GM10266 (cell line): ENCODE measurements around the gene NOD2.

Experiments used
- DNase-seq: peaks from one replicate; pipeline ENCODE4 v3.0.0; 2012; ENCODE audit errors: extremely low spot score
- TF ChIP-seq, protein P1 (sequence below): IDR thresholded peaks from 2 replicates; pipeline ENCODE4 v1.5.1; 2012; ENCODE audit warnings: mild to moderate bottlenecking, low read depth; ENCODE audit not compliant: control insufficient read depth, insufficient read depth; ENCODE audit errors: missing control alignments

Gene NOD2

DNA sequence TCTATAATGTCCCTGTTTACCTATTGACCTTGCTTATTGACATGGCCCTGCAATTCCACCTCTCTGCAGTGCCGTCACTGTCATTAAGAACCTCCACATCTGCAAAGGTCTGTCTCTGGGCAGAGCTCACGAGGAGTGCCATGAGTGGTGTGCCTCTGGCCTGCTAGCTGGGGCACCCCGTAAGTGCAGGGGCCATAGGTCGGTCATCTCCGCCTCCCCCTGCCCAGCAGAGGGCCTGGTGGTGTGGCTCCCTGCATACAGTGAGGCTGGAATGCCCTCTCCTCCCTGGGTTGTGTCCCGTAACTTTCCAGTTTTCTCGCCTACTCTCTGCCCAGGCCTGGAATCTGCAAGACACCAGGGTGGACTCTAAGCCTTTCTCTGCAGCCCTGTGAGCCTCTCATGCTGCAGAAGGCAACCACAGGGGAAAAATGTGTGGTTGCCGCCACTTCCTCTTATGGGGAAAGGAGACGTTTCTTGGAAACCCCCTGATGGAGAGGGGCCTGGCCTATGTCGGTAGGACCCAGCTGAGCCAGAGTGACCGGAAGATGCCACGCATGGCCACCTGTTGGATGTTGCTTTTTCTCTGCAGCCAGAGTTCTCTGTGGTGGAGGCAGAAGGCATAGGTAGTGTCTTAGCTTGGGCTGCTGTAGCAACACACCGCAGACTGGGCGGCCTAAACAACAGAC, 9.6 kb upstream of the NOD2 start:
- TF ChIP-seq, protein P1, sequence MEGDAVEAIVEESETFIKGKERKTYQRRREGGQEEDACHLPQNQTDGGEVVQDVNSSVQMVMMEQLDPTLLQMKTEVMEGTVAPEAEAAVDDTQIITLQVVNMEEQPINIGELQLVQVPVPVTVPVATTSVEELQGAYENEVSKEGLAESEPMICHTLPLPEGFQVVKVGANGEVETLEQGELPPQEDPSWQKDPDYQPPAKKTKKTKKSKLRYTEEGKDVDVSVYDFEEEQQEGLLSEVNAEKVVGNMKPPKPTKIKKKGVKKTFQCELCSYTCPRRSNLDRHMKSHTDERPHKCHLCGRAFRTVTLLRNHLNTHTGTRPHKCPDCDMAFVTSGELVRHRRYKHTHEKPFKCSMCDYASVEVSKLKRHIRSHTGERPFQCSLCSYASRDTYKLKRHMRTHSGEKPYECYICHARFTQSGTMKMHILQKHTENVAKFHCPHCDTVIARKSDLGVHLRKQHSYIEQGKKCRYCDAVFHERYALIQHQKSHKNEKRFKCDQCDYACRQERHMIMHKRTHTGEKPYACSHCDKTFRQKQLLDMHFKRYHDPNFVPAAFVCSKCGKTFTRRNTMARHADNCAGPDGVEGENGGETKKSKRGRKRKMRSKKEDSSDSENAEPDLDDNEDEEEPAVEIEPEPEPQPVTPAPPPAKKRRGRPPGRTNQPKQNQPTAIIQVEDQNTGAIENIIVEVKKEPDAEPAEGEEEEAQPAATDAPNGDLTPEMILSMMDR, result no peak
- peak; percentile 78 for DNase-seq

DNA sequence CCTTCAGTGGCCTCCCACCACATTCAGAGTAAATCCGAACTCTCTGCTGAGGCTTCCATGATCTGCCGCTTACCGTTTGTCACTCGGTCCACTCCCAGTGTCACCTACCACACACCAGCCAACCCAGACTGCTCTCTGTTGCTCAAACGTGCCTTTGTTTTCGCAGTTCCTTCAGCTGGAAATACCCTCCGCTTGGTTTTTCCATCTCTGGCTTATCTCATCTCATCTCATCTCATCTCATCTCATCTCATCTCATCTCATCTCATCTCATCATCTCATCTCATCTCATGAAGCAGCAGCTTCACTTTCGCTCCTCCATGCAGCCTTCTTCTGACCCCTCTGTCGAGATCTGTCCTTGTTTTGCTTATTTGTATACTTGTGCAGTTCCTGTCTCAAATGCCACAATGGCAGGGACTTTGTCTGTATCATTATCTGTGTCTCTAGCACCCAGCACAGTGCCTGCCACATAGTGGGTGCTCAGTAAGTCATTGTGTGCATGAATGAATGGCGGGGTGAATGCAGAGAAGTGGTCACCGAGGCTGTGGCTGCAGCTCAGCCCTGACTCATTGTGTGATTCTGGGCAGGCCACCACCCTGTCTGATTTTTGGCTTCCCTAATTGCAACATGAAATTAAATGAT, 8.5 kb upstream of the NOD2 start:
- TF ChIP-seq, protein P1, result no peak
- DNase-seq, result no peak

DNA sequence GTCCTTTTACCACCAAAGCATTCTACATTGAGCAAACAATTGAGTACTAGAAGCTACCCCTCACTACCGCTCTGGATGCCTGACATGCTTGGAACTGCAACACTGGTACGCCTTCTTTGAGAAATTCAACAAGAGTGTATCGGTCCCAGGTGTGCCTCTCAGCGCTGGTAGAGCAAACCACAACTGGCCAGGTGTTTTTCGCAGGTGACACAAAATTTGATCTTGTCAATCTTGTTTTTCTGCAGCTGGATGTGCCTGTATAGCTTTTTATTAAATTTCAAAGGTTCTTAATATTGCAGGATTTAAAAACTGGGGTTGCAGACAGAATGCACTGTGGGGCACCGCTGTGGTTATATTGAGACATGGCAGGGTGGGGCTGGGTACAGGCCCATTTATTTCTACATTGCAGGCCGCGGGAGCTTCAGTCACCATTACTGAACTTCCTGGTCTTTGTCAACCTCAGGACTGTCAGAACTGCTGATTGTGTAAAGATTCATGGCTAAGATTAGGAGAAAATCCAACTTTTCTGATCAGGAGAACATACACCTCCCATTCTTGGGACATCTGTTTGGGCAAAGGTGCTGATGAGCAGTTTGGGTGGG, 7.8 kb upstream of the NOD2 start:
- DNase-seq, result no peak
- TF ChIP-seq, protein P1, result no peak

DNA sequence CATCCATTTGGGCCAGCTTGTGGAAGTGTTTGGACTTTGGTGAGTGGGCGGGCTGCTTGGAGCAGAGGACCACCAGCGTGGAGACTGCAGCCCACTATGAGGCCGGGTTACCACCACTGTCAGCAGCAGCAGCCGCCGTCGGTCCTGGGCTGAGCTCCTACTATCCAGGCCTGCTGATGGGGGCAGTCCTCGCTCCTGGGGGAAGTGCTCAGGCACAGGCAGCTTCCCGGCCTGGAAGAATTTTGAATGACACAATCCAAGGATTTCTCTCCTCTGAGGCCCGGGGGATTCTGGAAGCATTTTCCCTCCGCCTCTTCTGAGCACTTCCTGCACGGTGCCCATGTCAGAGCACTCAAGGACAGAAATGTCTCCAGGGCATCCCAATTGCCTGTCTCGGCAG, 5.3 kb upstream of the NOD2 start:
- no peak for DNase-seq
- TF ChIP-seq, protein P1, result no peak

DNA sequence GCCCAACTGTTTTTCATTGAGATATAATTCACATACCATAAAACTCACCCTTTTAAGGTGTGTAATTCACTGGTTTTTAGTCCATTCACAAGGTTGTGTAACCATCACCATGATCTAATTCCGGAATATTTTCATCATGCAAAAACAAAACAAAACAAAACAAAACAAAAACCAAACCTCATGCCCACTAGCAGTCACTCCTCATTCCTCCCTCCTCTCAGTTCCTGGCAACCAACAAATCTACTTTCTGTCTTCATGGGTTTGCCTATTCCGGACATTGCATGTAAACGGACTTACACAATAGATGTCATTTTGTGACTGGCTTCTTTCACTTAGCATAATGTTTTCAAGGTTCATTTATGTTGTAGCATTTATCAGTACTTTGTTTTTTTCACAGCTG, 4.5 kb upstream of the NOD2 start:
- TF ChIP-seq, protein P1, result no peak

DNA sequence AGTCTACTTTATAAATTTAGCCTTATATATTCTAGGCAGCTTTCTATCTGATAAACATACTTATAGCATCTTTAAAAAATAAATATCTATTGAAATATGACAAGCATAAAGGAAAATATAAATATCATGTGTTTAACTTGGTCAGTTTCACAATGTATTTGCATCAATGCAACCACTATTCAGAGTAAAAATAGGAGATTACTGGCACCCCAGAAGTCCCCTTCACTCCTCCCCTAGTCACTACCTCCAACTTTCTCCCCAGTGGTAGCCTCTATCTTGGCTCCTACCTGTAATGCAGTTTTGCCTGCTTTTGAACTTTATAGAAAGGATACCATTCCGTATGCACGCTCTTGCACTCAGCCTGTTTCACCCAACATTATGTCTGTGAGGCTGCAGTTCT, 3.2 kb upstream of the NOD2 start:
- peak; percentile 68 for DNase-seq
- TF ChIP-seq, protein P1, result no peak

More for the DNA sequence above, 4.5 kb upstream of the NOD2 start:
- DNase-seq, result no peak

DNA sequence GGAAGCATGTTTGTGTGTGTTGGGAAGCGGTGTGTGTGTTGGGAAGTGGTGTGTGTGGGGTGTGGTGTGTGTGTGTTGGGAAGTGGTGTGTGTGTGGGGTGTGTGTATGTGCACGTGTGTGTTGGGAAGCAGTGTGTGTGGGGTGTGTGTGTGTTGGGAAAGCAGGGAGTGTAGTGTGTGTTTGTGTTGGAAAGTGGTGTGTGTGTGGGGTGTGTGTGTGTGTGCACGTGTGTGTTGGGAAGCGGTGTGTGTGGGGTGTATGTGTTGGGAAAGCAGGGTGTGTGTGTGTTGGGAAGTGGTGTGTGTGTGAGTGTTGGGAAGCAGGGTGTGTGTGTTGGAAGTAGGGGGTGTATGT, 785 bp upstream of the NOD2 start:
- no peak for DNase-seq
- TF ChIP-seq, protein P1, result no peak
